Upper lobe of left lung (tissue), 4 donors: ENCODE data around the gene ZBTB3.

Source experiments
- POLR2A ChIP-seq, 4 donors: fragments of 450-650 bp; IDR thresholded peaks; one replicate each; pipeline ENCODE4 v1.5.1; 2016 to 2017; ENCODE audit warnings: antibody characterized with exemption in 4 of 4, mild to moderate bottlenecking in 2 of 4
- TF ChIP-seq, protein P1 (sequence below), 6 experiments: fragments of 450-650 bp in 4 of 6; fragments of 200-600 bp in 2 of 6; sonication (generic) in 2 of 6; IDR thresholded peaks; one replicate each; pipeline ENCODE4 v1.5.1; 2016 to 2019; ENCODE audit warnings: antibody characterized with exemption in 6 of 6

- TF ChIP-seq, protein P1, sequence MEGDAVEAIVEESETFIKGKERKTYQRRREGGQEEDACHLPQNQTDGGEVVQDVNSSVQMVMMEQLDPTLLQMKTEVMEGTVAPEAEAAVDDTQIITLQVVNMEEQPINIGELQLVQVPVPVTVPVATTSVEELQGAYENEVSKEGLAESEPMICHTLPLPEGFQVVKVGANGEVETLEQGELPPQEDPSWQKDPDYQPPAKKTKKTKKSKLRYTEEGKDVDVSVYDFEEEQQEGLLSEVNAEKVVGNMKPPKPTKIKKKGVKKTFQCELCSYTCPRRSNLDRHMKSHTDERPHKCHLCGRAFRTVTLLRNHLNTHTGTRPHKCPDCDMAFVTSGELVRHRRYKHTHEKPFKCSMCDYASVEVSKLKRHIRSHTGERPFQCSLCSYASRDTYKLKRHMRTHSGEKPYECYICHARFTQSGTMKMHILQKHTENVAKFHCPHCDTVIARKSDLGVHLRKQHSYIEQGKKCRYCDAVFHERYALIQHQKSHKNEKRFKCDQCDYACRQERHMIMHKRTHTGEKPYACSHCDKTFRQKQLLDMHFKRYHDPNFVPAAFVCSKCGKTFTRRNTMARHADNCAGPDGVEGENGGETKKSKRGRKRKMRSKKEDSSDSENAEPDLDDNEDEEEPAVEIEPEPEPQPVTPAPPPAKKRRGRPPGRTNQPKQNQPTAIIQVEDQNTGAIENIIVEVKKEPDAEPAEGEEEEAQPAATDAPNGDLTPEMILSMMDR (IDR thresholded peaks at IDR 0.05): no peak
- no peak for TF ChIP-seq POLR2A (IDR thresholded peaks at IDR 0.05)
Measured at GRCh38 chr11:62721994-62722393, 32.0 kb downstream of the ZBTB3 start.
